ENCODE results near the gene TOM1L2.

TOM1L2 gene

GRCh38 chr17:17835415-17836249 lies 136.6 kb downstream of the TOM1L2 start:
- DNase-seq (ENCODE audit: low spot score) = no peak

- no peak for DNase-seq (ENCODE audit: low spot score)
Observed at GRCh38 chr17:17834974-17835373, 137.2 kb downstream of the TOM1L2 start.

- DNase-seq (ENCODE audit: low spot score) = no peak
Observed at GRCh38 chr17:17833658-17834357, 138.4 kb downstream of the TOM1L2 start.

- DNase-seq (ENCODE audit: low spot score) = no peak
Observed at GRCh38 chr17:17832032-17832363, 140.2 kb downstream of the TOM1L2 start.

- no peak for DNase-seq (ENCODE audit: low spot score)
Observed at GRCh38 chr17:17831208-17832031, 140.8 kb downstream of the TOM1L2 start.

GRCh38 chr17:17830740-17831207 lies 141.4 kb downstream of the TOM1L2 start:
- DNase-seq (ENCODE audit: low spot score) = no peak

- DNase-seq (ENCODE audit: low spot score) = no peak
Observed at GRCh38 chr17:17830269-17830567, 142.0 kb downstream of the TOM1L2 start.

GRCh38 chr17:17827826-17828621 lies 144.2 kb downstream of the TOM1L2 start:
- DNase-seq (ENCODE audit: low spot score) = no peak

- DNase-seq (ENCODE audit: low spot score) = no peak
Observed at GRCh38 chr17:17826942-17827785, 145.0 kb downstream of the TOM1L2 start.

GRCh38 chr17:17826342-17826713 lies 145.9 kb downstream of the TOM1L2 start:
- DNase-seq (ENCODE audit: low spot score) = no peak

GRCh38 chr17:17824783-17825614 lies 147.2 kb downstream of the TOM1L2 start:
- no peak for DNase-seq (ENCODE audit: low spot score)

- no peak for DNase-seq (ENCODE audit: low spot score)
Observed at GRCh38 chr17:17824119-17824782, 147.9 kb downstream of the TOM1L2 start.

GRCh38 chr17:17823433-17824118 lies 148.6 kb downstream of the TOM1L2 start:
- peak; percentile 98 for DNase-seq (ENCODE audit: low spot score)

- DNase-seq (ENCODE audit: low spot score) = no peak
Observed at GRCh38 chr17:17822616-17823015, 149.6 kb downstream of the TOM1L2 start.

GRCh38 chr17:17822189-17822588 lies 150.0 kb downstream of the TOM1L2 start:
- no peak for DNase-seq (ENCODE audit: low spot score)

- DNase-seq (ENCODE audit: low spot score) = no peak
Observed at GRCh38 chr17:17820463-17821158, 151.6 kb downstream of the TOM1L2 start.

- no peak for DNase-seq (ENCODE audit: low spot score)
Observed at GRCh38 chr17:17820046-17820445, 152.2 kb downstream of the TOM1L2 start.

- peak; percentile 93 for DNase-seq (ENCODE audit: low spot score)
Observed at GRCh38 chr17:17819561-17819995, 152.6 kb downstream of the TOM1L2 start.
